Esophagus squamous epithelium (tissue), 4 donors: Measurements from ENCODE around the gene DYNLL1.

Source experiments
- POLR2A ChIP-seq, 4 donors: fragments of 450-650 bp; IDR thresholded peaks; one replicate each; pipeline ENCODE4 v1.6.1; 2017; ENCODE audit warnings: antibody characterized with exemption in 4 of 4, mild to moderate bottlenecking in 4 of 4, moderate library complexity in 3 of 4
- TF ChIP-seq, protein P1 (sequence below), 6 experiments: fragments of 450-650 bp in 4 of 6; fragments of 200-600 bp in 2 of 6; sonication (generic) in 2 of 6; IDR thresholded peaks; one replicate each; pipeline ENCODE4 v1.5.1; 2016 to 2019; ENCODE audit warnings: antibody characterized with exemption in 6 of 6, mild to moderate bottlenecking in 4 of 6, moderate library complexity in 4 of 6

DNA sequence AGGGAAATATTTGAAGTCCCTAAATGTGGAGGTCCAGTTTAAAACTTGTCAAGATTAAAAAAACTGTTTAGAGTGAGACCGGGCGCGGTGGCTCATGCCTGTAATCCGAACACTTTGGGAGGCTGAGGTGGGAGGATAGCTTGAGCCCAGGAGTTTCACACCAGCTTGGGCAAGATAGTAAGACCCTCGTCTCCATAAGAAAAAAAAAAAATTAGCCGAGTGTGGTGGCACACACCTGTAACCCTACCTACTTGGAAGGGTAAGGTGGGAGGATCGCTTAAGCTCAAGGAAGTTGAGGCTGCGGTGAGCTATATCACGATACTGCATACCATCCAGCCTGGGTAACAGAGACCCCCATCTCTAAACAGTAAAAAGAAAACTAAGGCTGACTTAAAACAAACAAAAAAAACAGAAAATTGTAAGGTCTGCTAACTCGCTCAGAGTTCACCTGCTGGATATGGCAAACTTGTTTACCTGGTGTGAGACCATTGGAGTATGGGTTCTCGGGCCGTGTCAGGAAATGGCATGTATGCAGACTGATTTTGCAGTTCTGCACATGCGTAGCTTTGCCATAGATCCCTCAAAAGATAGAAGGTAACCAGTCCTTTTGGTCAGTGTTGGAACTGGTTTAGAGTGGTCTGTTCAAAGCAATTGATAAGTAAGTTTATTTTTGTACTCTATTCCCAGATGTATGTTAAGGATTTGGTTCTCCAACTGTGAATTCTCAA is 40.3 kb downstream of the DYNLL1 start:
- TF ChIP-seq, protein P1, sequence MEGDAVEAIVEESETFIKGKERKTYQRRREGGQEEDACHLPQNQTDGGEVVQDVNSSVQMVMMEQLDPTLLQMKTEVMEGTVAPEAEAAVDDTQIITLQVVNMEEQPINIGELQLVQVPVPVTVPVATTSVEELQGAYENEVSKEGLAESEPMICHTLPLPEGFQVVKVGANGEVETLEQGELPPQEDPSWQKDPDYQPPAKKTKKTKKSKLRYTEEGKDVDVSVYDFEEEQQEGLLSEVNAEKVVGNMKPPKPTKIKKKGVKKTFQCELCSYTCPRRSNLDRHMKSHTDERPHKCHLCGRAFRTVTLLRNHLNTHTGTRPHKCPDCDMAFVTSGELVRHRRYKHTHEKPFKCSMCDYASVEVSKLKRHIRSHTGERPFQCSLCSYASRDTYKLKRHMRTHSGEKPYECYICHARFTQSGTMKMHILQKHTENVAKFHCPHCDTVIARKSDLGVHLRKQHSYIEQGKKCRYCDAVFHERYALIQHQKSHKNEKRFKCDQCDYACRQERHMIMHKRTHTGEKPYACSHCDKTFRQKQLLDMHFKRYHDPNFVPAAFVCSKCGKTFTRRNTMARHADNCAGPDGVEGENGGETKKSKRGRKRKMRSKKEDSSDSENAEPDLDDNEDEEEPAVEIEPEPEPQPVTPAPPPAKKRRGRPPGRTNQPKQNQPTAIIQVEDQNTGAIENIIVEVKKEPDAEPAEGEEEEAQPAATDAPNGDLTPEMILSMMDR (IDR thresholded peaks at IDR 0.05): no peak
- no peak for TF ChIP-seq POLR2A (IDR thresholded peaks at IDR 0.05)
